ENCODE data around the gene LALBA. TPM values are rescaled to one million over a fixed set of nuclear protein-coding genes. Genes with fewer than 3 reads are reported as not detected.

Gene LALBA
- total RNA-seq, 1 experiment from 2014 or later: not detected

DNA sequence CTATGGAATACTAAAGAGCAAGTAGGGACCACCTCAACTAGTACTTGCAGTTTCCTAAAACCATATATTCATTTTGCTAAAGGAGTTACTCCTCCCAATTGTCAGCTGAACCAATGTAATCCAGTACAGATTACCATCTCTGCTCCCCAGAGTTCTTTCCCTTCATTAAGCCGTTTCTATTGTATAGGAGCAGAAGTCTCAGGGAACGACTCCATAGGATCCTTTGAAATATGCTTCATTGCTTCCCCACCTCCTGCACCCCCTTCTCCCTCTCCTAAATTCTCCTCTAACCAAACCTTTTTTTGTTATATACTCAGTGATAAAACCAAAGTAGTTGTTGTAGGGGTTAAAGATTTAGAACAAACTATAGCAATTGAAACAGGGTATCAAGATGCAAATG is 30.7 kb upstream of the LALBA start:
- Histone ChIP-seq H2BK5ac (ENCODE audit: insufficient read length, low read length) (no peak overlapping the region), H3K56ac (ENCODE audit: insufficient read length, low read depth, low read length) (no peak overlapping the region), H4K91ac (ENCODE audit: insufficient read length, low read depth, low read length) (no peak overlapping the region), H4K5ac (ENCODE audit: insufficient read length, low read depth, low read length) (no peak overlapping the region), H3K18ac (ENCODE audit: insufficient read length, low read depth, low read length) (no peak overlapping the region), H2AFZ (ENCODE audit: low read length) (no peak overlapping the region), H4K20me1 (ENCODE audit: control insufficient read depth, insufficient read depth, insufficient read length) (no peaks in the 10 kb centered on the region), H4K8ac (replicated peaks; ENCODE audit: insufficient read length, low read depth, low read length) (no peak overlapping the region), H3K14ac (ENCODE audit: insufficient read depth, low read length) (no peak overlapping the region), H3K4me1 (ENCODE audit: insufficient read depth, low read length) (peaks cover 5% of the 10 kb centered on the region; the same call in 1 of the 2 replicates), H2BK20ac (ENCODE audit: low read depth, low read length, poor library complexity, severe bottlenecking) (no peak overlapping the region), H3K4ac (ENCODE audit: low read depth, low read length) (no peak overlapping the region), H3K27ac (ENCODE audit: insufficient read length, low read depth, low read length) (no peak overlapping the region), H3K9ac (ENCODE audit: extremely low read depth, insufficient read length, low read length) (no peak overlapping the region), H3K23me2 (ENCODE audit: insufficient read length, low read depth, low read length, poor library complexity, severe bottlenecking) (no peaks in the 10 kb centered on the region), H2BK15ac (ENCODE audit: low read depth, low read length) (no peak overlapping the region), H3K23ac (ENCODE audit: insufficient read length, low read depth, low read length) (no peak overlapping the region), H3K79me2 (ENCODE audit: insufficient read depth, low read length) (no peaks in the 10 kb centered on the region), H3K4me2 (ENCODE audit: insufficient read depth, insufficient read length, low read length) (no peak overlapping the region), H3T11ph (ENCODE audit: low read length) (no peak overlapping the region), H2BK120ac (ENCODE audit: low read depth, low read length, poor library complexity, severe bottlenecking) (no peak overlapping the region), H3K9me3 (ENCODE audit: control insufficient read depth, low read depth, low read length) (peaks cover 4% of the 10 kb centered on the region), H2AK5ac (ENCODE audit: insufficient read length, low read length) (no peak overlapping the region), H3K79me1 (ENCODE audit: insufficient read depth, low read depth, low read length, poor library complexity, severe bottlenecking) (no peaks in the 10 kb centered on the region), H3K27me3 (ENCODE audit: insufficient read depth, low read length) (no peaks in the 10 kb centered on the region), H2BK12ac (ENCODE audit: insufficient read length, low read depth, low read length) (no peak overlapping the region)
- Mint-ChIP-seq H3K27me3 (ENCODE audit: low read depth) (peaks cover 2% of the 10 kb centered on the region), H3K36me3 (ENCODE audit: insufficient read depth in 1 of 3, low read depth in 3 of 3) (peaks cover 3 to 27% (median 18%) of the 10 kb centered on the region in 3 experiments; a peak in 6 of 7 replicates), H3K9me3 (peaks cover 22 to 43% of the 10 kb centered on the region in 2 experiments), H3K27ac (no peak overlapping the region; a peak in 1 of 7 replicates), H3K4me3 (no peak overlapping the region), H3K4me1 (peaks cover 18 to 23% of the 10 kb centered on the region in 2 experiments)
- TF ChIP-seq CTCF (conservative IDR thresholded peaks at IDR 0.05): no peak
- WGBS (ENCODE audit: extremely low coverage, insufficient read length, low lambda C conversion rate): no CpG with 5 or more reads among the region's 2 CpGs
- DNase-seq: no peak

Data from H9 (cell line).